GM19025 (cell line): ENCODE data around the gene ALK.
A peak's percentile ranks its signal among the peaks of the same experiment; 100 is the strongest.

Experiments used
- ATAC-seq: cut with Tn5 transposase; IDR thresholded peaks from one replicate; pipeline ENCODE4 v1.9.1; 2021; ENCODE audit warnings: mild to moderate bottlenecking, low read depth, moderate library complexity; ENCODE audit not compliant: unreplicated experiment

ALK gene

DNA sequence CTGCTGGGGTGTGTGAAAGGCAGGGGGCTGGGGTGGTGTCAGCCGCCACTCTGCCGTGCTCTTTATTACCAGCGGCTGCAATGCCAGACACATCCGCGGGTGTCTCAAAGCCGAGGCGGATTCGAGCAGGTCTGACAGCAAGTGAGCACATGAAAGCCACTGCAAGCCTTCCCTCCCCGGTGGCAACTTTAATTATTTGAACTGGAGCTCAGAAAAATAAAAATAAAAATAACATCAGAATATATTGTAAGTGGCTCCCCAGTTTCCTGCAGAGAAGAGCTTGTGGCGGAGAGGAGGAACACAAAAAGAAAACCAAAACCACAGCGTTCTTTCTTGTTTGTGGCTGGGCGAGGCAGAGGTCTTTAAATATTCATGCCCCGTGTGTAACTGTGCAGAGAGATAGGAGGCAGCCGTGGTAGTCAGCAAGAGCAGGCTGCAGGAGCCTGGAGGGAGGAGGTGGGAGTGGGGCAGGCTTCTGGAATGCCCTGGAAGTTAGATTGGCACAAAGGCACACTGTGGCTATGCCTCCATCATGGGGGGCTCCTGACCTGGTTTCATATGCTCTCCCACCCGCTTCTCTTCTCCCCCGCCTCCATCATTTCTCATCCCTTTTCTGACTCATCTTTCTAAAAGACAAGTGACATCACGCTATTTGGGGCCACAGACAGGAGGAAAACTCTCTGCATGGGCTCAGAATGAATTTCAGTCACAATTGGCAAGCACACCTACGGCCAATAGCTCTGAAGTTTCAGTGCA is 606.4 kb downstream of the ALK start:
- ATAC-seq = peak; percentile 72

DNA sequence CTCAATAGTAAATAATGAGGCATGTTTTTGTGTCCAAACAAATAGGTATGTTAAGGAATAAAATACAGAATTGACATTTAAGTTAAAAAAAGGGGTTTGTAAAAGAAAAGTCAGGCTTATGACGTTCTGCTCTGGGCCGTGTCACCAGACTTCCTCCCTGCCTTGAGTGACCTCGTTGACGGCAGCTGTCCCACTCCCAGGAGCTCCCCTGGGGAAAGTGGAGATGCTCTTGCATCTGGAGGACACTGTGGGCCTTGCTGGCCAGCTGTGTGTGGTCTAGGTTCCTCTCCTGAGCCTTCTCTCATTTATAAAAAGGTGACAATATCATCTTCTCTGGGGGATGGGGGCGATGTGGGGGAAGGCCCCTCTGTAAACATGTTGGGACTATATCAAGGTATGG is 609.9 kb downstream of the ALK start:
- ATAC-seq = no peak

DNA sequence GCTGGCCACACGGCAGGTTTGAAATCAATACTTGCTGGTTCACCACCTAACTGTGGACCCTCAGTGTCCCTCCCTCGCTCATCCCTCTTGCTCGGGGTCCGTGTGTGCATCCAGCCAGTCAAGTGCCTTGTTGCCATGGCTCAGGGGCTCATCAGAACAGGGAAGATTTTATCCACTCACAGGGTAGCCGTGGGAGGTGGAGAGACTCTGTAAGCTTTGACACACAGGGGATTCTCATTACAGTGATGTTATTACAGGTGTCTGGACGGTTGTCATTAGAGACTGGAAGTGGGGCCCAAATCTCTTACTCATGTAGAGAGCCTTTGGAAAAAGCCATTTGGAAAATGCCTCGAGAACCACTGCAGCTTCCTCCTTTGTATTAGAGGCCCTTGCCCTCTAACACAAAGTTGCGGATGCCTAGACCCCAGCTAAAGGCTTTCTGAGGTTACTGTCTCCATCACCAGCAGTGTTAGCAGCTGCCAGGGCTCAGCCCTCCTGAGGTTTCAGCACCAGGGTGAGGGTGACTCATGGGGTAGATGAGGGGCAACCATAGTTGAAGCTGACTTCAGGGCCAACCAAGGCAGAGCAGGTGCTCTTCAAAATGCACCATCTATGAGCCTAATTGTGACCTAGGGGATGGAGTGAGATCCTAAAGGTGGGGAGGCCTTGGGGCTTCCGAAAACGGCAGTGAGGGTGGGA is 610.6 kb downstream of the ALK start:
- ATAC-seq = no peak

DNA sequence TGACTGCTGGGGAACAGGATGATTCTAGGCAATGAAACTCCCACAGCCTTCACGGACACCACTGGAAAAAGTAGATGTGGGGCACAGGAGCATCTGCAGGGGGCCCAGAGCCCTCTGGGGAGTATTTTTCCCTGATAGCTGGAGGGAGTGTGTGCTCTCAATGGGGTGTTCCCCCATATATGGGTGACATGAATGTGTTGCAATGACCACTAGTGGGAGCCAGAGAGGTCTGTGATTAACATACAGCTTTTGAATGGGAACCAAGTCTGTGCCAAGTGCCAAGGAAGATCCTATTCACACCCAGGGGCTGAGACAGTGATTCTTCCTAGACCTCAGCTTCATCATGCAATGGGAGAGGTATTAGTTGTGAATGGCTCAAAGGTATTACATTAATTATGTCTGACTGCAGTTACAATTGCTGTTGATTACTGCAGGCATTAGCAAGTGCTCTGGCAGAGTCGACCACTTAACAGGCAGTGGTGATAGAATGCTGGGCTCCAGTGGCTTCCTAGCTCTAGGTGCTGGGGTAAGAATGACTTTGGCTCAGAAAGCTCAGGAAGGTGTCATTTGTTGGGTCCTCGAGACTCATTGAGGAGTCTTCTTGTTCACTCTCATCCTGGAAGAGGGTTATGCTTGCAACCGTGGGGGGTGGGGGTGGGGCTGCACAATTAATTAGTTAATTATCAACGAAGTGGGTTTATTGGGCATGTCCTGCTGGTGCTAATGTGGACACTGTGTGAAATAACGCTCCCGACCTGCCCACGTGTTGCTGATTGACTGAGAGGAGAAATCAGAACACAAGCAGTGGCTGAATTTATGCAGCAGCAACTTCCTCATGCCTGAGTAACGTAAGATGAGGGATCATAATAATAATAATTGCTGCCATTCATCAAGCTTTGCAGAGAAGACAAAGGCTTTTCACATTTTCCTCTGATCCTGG is 612.0 kb downstream of the ALK start:
- peak; percentile 55 for ATAC-seq

DNA sequence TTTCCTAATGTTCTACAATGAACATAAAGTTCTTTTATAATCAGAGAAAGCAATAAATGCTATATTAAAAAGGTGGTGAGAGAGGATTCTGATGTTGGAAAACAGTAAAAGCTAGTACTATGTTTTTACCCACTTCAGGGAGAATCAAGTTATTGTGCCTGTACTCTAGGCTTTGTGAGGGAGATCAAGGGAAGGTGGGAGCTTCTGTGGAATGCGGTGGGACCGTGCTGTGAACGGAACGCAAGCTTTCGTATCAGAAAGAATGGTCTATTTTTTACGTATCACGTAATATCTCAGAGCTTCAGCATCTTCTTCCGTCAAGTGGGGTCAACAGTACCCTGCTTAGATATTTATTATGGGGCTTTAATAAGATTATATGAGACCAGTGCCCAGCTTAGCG is 613.0 kb downstream of the ALK start:
- ATAC-seq = no peak

DNA sequence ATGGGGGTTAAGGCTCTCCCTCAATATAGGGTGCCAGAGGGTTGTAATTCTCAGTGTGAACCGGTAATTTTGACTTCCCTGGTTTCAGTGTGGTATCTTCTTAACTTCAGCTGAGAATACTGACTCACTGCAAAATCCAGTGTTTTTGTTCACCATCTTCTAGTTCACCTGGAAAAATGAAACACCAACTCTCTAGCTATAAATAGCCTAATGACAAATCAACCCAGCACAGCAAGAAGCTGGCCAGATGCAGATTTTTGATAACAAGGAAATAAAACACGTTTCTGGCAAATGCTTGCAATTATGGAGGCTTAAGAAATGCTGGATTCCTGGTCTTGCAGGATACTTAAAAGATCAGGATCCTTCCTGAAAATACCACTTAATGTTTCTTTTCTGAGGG is 613.9 kb downstream of the ALK start:
- ATAC-seq = no peak

DNA sequence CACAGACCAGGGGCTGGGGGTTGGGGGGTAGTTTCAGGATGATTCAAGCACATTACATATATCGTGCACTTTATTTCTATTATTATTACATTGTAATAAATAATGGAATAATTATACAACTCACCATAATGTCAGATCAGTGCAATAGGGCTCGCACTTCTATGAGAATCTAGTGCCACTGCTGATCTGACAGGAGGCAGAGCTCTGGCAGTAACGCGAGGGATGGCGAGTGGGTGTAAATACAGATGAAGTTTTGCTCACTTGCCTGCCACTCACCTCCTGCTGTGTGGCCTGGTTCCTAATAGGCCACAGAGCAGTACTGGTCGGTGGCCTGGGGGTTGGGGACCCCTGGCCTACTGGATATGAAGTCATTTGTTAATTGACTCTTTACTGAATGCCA is 615.6 kb downstream of the ALK start:
- ATAC-seq = no peak

DNA sequence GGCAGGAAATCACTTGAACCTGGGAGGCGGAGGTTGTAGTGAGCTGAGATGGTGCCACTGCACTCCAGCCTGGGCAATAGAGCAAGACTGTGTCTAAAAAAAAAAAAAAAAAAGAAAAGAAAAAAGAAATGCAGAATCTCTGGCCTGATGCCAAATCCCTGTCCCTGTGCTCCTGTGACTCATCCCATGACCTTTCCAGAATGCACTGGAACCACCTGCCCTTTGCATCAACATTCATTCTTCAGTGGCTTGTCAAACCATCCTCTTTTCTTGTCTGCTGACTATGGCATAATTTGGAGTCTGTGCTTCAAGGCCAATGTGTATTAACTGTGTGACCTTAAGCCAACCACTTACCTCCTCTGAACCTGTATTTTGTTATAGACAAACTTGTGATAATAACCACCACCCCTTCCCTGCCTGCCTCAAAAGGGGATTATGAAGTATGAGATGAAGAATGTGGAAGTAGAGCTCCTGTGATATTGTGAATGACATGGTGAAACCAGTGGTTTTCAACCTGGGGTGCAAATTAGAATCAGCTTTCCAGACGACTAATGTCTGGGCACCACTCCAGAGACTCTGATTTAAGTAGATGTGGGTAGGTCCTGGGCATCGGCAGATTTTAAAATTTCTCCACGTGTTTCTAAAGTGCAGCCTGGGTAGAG is 616.9 kb downstream of the ALK start:
- no peak for ATAC-seq

DNA sequence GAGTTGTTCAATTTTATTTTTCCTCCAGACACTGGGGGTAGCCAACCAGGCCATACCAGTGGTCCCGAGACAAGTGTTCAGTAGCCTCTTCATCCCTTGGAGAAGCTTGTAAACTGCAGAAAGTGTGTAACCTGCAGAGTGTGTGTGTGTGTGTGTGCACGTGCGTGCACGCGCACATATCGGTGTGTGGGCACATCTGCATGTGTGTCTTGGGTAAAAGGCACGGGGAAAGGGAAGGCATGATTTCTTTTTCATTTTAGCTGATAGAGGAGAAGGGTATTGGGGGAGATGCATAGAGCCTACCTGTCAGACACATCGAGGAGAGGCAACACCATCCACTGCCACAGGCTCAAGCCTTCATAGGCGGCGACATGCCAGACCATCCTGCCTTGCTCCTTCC is 624.8 kb downstream of the ALK start:
- no peak for ATAC-seq

DNA sequence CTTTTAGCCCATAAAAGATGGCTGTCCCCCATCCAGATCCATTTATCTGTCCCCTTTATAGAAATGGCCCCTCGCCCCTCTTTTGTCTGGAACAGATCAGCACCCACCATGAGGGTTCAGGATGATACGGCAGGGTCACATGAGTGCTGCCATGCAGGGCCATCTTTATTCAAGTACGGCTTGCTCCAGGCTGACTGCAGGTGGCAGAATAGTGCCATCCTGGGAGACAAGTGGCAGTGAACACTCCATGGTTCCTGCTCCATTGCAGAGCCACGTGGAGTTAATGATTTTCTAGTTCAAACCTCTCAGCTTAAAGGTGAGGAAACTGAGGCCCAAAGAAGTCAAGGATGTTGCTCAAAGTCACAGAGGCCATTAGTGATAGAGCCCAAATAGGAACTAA is 625.5 kb downstream of the ALK start:
- no peak for ATAC-seq

DNA sequence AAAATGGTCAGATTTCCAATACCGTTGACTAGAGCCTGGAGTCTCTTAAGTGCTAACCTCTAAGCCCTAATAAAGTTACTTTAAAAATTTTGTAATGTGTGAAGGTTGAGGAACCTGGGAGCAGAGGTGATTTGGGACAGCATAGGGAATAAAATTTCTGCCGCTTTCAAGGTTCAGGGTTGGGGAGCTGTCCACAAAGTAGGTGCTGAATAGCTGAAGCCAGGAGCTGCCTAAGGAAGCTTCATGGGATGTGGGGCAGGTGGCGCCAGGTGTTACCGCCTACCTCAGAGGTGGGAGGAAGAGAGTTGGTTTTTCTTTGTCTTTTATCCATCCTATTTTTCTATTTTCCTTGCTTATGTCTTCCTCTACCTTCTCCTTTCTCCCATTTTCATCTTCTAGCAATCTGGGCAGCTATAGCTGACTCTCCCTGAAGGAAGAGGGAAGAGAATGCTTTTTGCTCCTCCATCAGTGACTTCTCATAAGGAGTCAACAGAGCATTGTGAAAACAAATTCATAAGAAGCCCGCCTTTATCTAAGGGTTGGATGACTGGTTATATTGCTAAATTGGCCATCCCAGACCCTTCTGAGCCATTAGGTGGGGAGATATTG is 627.5 kb downstream of the ALK start:
- ATAC-seq = no peak

DNA sequence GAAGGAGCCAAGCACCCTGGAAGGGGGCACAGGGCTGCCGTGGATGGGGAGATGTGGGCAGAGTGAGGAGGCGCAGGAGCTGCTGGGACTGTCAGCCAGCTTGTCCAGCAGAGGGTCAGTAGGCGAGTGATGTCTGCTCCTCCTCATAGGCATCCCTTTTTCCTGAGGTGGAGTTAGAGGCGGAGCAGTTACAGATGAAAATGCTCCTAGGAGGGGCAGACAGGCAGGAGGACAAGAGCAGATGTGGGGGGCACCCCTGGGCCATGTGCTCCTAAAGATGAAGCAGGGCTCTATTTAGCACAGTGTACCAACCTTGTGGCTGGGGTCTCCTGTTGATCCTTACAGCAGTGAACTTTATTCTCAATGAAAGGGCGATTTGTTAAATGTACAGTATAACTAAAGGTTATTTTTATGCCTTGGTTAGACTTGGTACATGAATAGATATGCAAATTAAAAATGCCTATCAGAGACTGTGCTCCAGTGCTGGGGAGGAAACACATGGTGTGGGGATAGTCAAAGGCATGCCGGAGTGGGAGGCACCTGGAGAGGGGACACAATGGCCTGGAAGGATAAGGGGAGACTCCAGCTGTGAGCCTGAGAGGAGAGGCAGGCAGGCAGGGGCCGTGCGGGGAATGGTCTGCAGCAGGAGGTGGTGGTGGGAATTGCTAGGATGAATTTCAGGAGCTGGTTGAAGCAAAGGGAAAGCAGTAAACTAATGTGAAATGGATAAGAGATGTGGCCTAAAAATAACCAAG is 630.9 kb downstream of the ALK start:
- no peak for ATAC-seq

DNA sequence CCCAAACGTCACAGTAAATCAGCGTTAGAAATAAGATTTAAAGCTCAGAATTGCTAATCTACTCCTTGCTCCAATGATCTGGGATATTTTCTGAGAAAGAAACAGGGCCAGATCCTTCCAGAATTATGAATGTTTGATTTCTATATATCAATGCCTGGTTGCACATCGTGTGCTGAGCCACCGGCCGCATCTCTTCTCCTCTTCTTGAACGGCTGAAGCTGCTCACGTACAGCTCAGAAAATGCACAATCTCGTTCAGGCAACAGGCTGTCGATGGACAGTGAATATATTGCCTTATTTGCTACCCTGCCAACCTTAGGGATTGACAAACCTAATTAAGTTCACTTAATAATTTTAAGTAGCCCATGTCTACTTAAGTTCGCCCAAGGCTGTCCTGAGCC is 636.7 kb downstream of the ALK start:
- no peak for ATAC-seq

DNA sequence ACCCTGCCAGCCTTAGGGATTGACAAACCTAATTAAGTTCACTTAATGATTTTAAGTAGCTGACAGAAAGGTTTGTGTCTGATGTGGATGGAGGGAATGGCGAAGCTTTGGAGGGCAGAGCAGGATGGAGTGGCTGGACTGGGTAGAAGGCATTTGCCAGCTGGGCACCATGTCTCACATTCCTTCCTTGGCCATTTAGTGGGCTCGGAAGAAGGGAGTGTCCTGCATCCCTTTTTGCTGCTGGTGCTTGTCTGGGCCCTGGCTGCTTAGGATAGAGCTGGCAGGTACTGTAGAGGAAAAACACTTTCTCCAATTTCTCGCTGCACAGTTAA is 639.5 kb downstream of the ALK start:
- ATAC-seq = no peak

DNA sequence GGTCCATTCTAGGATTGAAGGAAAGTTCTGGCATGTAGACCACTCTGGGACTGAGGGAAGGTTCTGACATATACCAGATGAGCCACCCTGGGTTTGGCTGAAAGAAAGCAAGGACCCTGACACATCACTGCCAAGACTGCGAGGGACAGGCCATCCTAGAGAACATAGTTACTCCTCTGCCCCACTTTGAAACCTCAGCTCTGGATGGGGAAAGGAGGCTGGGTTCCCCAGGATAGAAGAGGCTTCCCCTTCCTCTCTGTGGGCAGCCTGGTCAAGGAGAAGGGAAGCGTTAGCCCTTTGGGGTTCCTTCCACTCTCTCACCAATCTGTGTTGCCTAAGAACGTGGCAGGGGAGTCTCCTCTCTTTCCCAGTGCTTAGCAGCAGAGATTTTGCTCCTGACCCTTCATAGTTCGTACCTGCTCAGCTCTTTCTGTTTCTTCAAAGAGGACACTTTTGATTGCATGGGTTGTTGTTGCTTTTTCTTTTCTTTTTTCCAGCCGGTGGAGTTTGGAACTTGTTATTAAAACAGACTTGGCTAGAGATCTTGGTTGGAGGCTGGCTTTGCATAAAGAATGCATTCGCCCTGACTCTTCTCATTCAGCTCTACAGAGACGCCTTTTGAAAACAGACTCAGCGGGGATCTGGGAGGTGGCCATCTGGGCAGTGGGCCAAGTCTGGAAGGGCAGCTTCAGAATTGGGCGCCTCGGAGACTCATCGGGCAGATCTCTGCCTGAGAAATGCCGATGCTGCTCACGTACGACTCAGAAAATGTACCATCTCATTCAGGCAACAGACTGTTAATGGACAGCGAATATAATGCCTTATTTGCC is 640.1 kb downstream of the ALK start:
- ATAC-seq = no peak

DNA sequence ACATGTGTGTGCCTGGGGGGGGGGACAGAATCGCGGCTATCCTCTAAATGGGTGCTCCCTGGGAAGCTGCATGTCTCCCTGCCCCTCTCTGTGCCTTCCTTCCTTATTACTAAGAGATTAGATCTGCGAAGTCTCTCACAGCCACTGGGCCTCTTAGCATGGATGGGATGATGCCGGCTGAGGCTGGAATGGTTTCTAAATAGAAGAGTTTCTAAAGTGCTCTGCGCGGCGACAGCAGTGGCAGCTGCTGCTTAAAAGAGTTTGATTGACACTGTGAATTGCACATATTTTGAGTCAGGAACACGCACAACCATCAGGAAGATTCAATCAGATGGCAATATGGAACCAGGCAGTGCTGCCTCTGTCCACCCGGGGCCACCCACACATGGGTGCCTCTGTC is 642.4 kb downstream of the ALK start:
- no peak for ATAC-seq

DNA sequence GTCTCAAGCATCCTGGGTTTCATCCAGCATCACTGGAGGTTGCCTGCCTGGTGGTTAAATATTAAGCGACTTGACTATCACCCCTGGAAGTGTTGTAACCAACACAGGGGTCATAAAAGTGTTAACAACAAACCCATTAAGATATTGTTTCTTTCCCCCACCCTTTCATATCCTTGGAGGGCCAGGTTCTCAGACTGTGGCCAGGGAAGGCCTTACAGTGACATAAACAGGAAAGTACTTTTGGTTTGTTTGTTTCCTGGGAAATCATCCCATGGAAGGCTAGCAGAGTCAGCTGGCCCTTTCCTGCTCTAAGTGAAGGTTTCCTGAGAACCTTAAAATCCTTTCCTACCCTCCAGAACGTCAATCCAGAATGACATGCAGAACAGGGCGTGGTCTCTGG is 645.2 kb downstream of the ALK start:
- ATAC-seq = no peak

DNA sequence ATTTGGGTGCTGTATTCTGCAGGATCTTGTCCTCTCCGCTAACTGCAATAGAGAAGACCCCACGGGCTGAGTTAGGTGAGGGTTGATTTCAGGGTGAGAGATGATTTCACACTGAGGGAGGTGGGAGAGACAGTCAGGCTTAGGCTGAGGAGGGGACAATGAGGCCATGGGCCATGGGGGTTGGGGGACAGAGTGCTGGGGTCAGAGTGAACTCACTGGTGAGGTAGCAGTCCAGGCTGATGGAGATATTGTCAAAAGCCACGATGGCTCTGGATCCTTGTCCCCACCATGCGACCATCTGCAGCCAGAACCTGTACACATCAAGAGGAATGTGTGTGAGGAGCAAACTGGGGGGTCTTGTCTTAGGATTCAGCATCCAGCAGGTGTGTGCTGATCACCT is 646.2 kb downstream of the ALK start:
- ATAC-seq = no peak
